C4-2B (cell line): ENCODE results near the gene AFF3.

ENCODE experiments used
- ZFX ChIP-seq: fragments of 450-650 bp; IDR thresholded peaks from 2 replicates; pipeline ENCODE4 v1.6.1; 2017
- TF ChIP-seq, protein P1 (sequence below): fragments of 450-650 bp; conservative IDR thresholded peaks from 2 replicates; pipeline ENCODE4 v1.5.1; 2017; ENCODE audit warnings: mild to moderate bottlenecking

DNA sequence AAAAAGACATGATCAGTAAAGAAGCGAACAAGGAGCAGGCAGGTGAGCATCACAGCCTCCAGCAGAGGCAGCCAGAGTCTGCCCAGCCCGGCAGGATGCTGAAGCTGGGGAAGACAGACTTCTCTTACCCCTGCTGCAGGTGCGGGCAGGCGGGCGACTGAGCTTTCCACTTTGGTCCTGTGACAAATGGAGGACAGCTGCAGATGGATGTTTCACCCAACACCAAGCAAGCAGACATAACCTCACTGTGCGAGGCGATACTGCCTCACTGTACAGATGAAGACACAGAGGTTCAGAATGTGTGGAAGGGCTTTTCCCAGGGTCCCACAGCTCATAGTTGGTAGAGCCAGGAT lies 251.0 kb downstream of the AFF3 start:
- TF ChIP-seq, protein P1, sequence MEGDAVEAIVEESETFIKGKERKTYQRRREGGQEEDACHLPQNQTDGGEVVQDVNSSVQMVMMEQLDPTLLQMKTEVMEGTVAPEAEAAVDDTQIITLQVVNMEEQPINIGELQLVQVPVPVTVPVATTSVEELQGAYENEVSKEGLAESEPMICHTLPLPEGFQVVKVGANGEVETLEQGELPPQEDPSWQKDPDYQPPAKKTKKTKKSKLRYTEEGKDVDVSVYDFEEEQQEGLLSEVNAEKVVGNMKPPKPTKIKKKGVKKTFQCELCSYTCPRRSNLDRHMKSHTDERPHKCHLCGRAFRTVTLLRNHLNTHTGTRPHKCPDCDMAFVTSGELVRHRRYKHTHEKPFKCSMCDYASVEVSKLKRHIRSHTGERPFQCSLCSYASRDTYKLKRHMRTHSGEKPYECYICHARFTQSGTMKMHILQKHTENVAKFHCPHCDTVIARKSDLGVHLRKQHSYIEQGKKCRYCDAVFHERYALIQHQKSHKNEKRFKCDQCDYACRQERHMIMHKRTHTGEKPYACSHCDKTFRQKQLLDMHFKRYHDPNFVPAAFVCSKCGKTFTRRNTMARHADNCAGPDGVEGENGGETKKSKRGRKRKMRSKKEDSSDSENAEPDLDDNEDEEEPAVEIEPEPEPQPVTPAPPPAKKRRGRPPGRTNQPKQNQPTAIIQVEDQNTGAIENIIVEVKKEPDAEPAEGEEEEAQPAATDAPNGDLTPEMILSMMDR: no peak
- no peak for TF ChIP-seq ZFX
